Kidney epithelial cell (primary cell): ENCODE measurements around the gene PLA2G5. TPM values are rescaled to one million over a fixed set of nuclear protein-coding genes. Genes with fewer than 3 reads are reported as not detected.

Experiments used
- DNase-seq: peaks from one replicate; pipeline ENCODE4 v3.0.0-alpha.2; 2010; ENCODE audit warnings: low read depth
- H3K27me3 ChIP-seq: 2 replicates; pipeline ENCODE4 v1.6.0; 2011; ENCODE audit warnings: low read length; ENCODE audit not compliant: control insufficient read depth, insufficient read depth
- H3K36me3 ChIP-seq: 2 replicates; pipeline ENCODE4 v1.5.1; 2011; ENCODE audit warnings: low read length; ENCODE audit not compliant: control insufficient read depth, insufficient read depth
- H3K4me3 ChIP-seq: 2 replicates; pipeline ENCODE4 v1.5.1; 2011; ENCODE audit warnings: low read depth, mild to moderate bottlenecking, control low read depth, low read length
- CTCF ChIP-seq: IDR thresholded peaks from 2 replicates; pipeline ENCODE4 v1.5.1; 2011; ENCODE audit warnings: mild to moderate bottlenecking, moderate library complexity, low read length, control low read depth, inconsistent platforms; ENCODE audit not compliant: insufficient read depth, poor library complexity, severe bottlenecking
- total RNA-seq: library from RNA; depleted of rRNA; stranded (reverse); fragments of >200 nt; gene quantifications from 2 replicates; pipeline ENCODE4 v1.2.3, GENCODE V29; 2015

The PLA2G5 gene
- total RNA-seq, 1 donor from 2014 or later = not detected

GRCh38 chr1:20076223-20076622, 6.2 kb downstream of the PLA2G5 start:
- H3K36me3 ChIP-seq = no peaks in the 10 kb centered on the region
- no peak for TF ChIP-seq CTCF
- H3K4me3 ChIP-seq = no peak overlapping the region

GRCh38 chr1:20076710-20077461, 6.9 kb downstream of the PLA2G5 start:
- Histone ChIP-seq H3K4me3 (no peak overlapping the region), H3K36me3 (no peaks in the 10 kb centered on the region), H3K27me3 (peaks cover 5% of the 10 kb centered on the region)
- DNase-seq = no peak
- TF ChIP-seq CTCF = no peak

More at GRCh38 chr1:20076223-20076622, 6.2 kb downstream of the PLA2G5 start:
- peaks cover 5% of the 10 kb centered on the region for H3K27me3 ChIP-seq
- DNase-seq = no peak

DNA sequence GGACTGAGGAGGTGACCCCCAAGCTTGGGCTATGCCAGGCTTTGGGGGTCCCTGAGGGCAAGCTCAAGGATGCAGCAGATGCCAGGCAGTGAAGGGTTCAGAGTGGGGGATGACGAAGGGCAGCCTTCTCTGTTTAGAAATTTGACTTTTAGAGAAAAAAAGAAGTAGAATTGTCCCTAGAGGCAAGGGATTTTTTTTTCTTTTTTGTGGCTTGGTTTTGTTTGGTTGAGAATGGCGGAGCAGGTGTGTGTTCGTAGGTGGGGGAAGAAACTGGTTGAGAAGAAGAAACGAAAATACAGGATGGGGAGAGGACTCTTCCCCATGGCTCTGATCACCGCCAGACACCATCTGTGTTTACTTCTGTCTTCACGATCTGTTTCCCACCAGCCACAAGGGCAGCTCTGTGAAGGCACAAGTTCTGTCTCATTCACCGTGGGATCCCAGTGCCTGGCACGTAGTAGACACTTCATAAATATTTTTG, 8.2 kb downstream of the PLA2G5 start:
- peaks cover 5% of the 10 kb centered on the region for H3K27me3 ChIP-seq
- DNase-seq = no peak
- H3K4me3 ChIP-seq = no peak overlapping the region
- H3K36me3 ChIP-seq = no peaks in the 10 kb centered on the region
- no peak for TF ChIP-seq CTCF

- no peak overlapping the region for H3K4me3 ChIP-seq
- peaks cover 5% of the 10 kb centered on the region for H3K27me3 ChIP-seq
- no peak for DNase-seq
- TF ChIP-seq CTCF = no peak
- H3K36me3 ChIP-seq = no peaks in the 10 kb centered on the region
Measured at GRCh38 chr1:20078711-20079110, 8.7 kb downstream of the PLA2G5 start.

- H3K4me3 ChIP-seq = no peak overlapping the region
- H3K36me3 ChIP-seq = no peaks in the 10 kb centered on the region
- peaks cover 5% of the 10 kb centered on the region for H3K27me3 ChIP-seq
- no peak for DNase-seq
- TF ChIP-seq CTCF = no peak
Measured at GRCh38 chr1:20079661-20080305, 9.8 kb downstream of the PLA2G5 start.
